Small intestine (tissue), 7 donors: ENCODE measurements around the gene NIPAL3. TPM values are rescaled to one million over a fixed set of nuclear protein-coding genes. Genes with fewer than 3 reads are reported as not detected.

Source experiments
- DNase-seq, 2 donors: peaks; one replicate each; pipeline versions ENCODE4 v3.0.0 to v3.0.0-alpha.2; 2013
- FAIRE-seq: peaks from 2 replicates; lab custom pipeline; 2012; peaks lifted over from hg19 to GRCh38; lab: Jason Lieb, UNC
- H3K27ac ChIP-seq, 3 donors: one replicate each; pipeline ENCODE4 v1.5.1; 2013; ENCODE audit warnings: low read length in 2 of 3, mild to moderate bottlenecking in 2 of 3, control low read depth in 1 of 3, inconsistent platforms in 1 of 3, low read depth in 1 of 3, moderate library complexity in 1 of 3
- H3K27me3 ChIP-seq, 3 donors: one replicate each; pipeline ENCODE4 v1.6.1; 2013; ENCODE audit warnings: low read length in 3 of 3, inconsistent platforms in 1 of 3; ENCODE audit not compliant: control insufficient read depth in 3 of 3, insufficient read depth in 3 of 3
- H3K36me3 ChIP-seq, 3 donors: one replicate each; pipeline ENCODE4 v1.6.1; 2013; ENCODE audit warnings: low read length in 3 of 3, inconsistent platforms in 1 of 3, low read depth in 1 of 3, mild to moderate bottlenecking in 1 of 3, moderate library complexity in 1 of 3; ENCODE audit not compliant: control insufficient read depth in 3 of 3, insufficient read depth in 2 of 3
- H3K4me1 ChIP-seq, 3 donors: one replicate each; pipeline ENCODE4 v1.6.1; 2013; ENCODE audit warnings: low read length in 2 of 3, inconsistent platforms in 1 of 3, low read depth in 1 of 3, mild to moderate bottlenecking in 1 of 3, moderate library complexity in 1 of 3; ENCODE audit not compliant: control insufficient read depth in 3 of 3, insufficient read depth in 2 of 3
- H3K4me3 ChIP-seq, 3 donors: one replicate each; pipeline ENCODE4 v1.5.1; 2013; ENCODE audit warnings: low read length in 3 of 3, control low read depth in 1 of 3, inconsistent platforms in 1 of 3, low read depth in 1 of 3, mild to moderate bottlenecking in 1 of 3, moderate library complexity in 1 of 3
- H3K9me3 ChIP-seq, 2 donors: one replicate each; pipeline ENCODE4 v1.6.1; 2013; ENCODE audit warnings: low read depth in 1 of 2, low read length in 1 of 2; ENCODE audit not compliant: control insufficient read depth in 2 of 2, insufficient read depth in 1 of 2
- WGBS, 3 donors: extraction: QIAGEN DNeasy Blood & Tissue Kit; methylation state at CpG; one replicate each; pipeline ENCODE4 v1.1.7; 2013; 5-methylcytosine and 5-hydroxymethylcytosine counted together
- polyA plus RNA-seq, 4 donors: library from polyadenylated mRNA; stranded (reverse) in 3 of 4; unstranded in 1 of 4; fragments of 200-250 nt in 3 of 4; fragments of 120-200 nt in 1 of 4; gene quantifications; one replicate each; pipeline versions ENCODE4 v1.2.1 to v1.2.3, GENCODE V29; 2013
- donor health status: healthy with polysubstance abuse.
- donor health status: control.
- donor health status: control.
- donor health status: Bipolar disorder and iron deficiency.
- donor health status: healthy.

The NIPAL3 gene
- polyA plus RNA-seq, 4 donors = 4.9 to 16.4 (median 13.3) TPM

GRCh38 chr1:24472527-24473251 lies 57.1 kb downstream of the NIPAL3 start:
- no peaks in the 10 kb centered on the region for H3K9me3 ChIP-seq
- H3K4me1 ChIP-seq = peaks cover 0 to 25% (median 1%) of the 10 kb centered on the region in 3 donors
- 77 to 86% (median 85%) methylated on average over 11 of the region's 11 CpGs for WGBS, 3 donors
- H3K36me3 ChIP-seq = peaks cover 0 to 8% (median 0%) of the 10 kb centered on the region in 3 donors
- no peaks in the 10 kb centered on the region for H3K27me3 ChIP-seq
- DNase-seq (peak in 1 of 2 donors; percentile 49), FAIRE-seq (no peak)
- H3K27ac ChIP-seq = no peak overlapping the region
- no peak overlapping the region for H3K4me3 ChIP-seq

- peaks cover 0 to 2% (median 0%) of the 10 kb centered on the region in 3 donors for H3K36me3 ChIP-seq
- FAIRE-seq = no peak
- no peak for DNase-seq
- H3K27ac ChIP-seq = no peak overlapping the region
- no peaks in the 10 kb centered on the region for H3K9me3 ChIP-seq
- no peak overlapping the region for H3K4me3 ChIP-seq
- H3K27me3 ChIP-seq = no peaks in the 10 kb centered on the region
- peaks cover 0 to 25% (median 1%) of the 10 kb centered on the region in 3 donors for H3K4me1 ChIP-seq
Measured at GRCh38 chr1:24474193-24474592, 58.6 kb downstream of the NIPAL3 start.

- FAIRE-seq (no peak), DNase-seq (no peak)
- no peaks in the 10 kb centered on the region for H3K9me3 ChIP-seq
- peaks cover 0 to 25% (median 1%) of the 10 kb centered on the region in 3 donors for H3K4me1 ChIP-seq
- no peaks in the 10 kb centered on the region for H3K27me3 ChIP-seq
- peaks cover 0 to 2% (median 0%) of the 10 kb centered on the region in 3 donors for H3K36me3 ChIP-seq
- WGBS, 3 donors = 61 to 68% (median 68%) methylated on average over 4 of the region's 4 CpGs
- peak overlapping the region in 1 of 3 donors; percentile 74 for H3K27ac ChIP-seq
- no peak overlapping the region for H3K4me3 ChIP-seq
Measured at GRCh38 chr1:24475700-24476099, 60.1 kb downstream of the NIPAL3 start.

- no peaks in the 10 kb centered on the region for H3K9me3 ChIP-seq
- no peaks in the 10 kb centered on the region for H3K27me3 ChIP-seq
- peak overlapping the region in 1 of 3 donors; percentile 74 for H3K27ac ChIP-seq
- H3K36me3 ChIP-seq = no peaks in the 10 kb centered on the region
- DNase-seq (peak; percentile 16 to 53), FAIRE-seq (no peak)
- 10 to 41% (median 38%) methylated on average over 2 of the region's 2 CpGs for WGBS, 3 donors
- H3K4me3 ChIP-seq = no peak overlapping the region
- H3K4me1 ChIP-seq = peaks cover 0 to 25% (median 1%) of the 10 kb centered on the region in 3 donors
Measured at GRCh38 chr1:24476571-24476970, 61.0 kb downstream of the NIPAL3 start.

GRCh38 chr1:24477309-24477708 lies 61.7 kb downstream of the NIPAL3 start:
- WGBS, 3 donors = 79 to 84% (median 80%) methylated on average over 4 of the region's 4 CpGs
- DNase-seq = peak in 1 of 2 donors; percentile 62
- Histone ChIP-seq H3K4me1 (peaks cover 0 to 25% (median 1%) of the 10 kb centered on the region in 3 donors), H3K9me3 (no peaks in the 10 kb centered on the region), H3K27me3 (no peaks in the 10 kb centered on the region), H3K27ac (peak overlapping the region in 1 of 3 donors; percentile 67), H3K36me3 (no peaks in the 10 kb centered on the region), H3K4me3 (no peak overlapping the region)
- no peak for FAIRE-seq

- 57 to 89% (median 61%) methylated on average over 2 of the region's 2 CpGs for WGBS, 3 donors
- no peaks in the 10 kb centered on the region for H3K9me3 ChIP-seq
- H3K36me3 ChIP-seq = no peaks in the 10 kb centered on the region
- peak overlapping the region in 1 of 3 donors; percentile 68 for H3K27ac ChIP-seq
- H3K4me3 ChIP-seq = no peak overlapping the region
- DNase-seq = peak in 1 of 2 donors; percentile 13
- H3K27me3 ChIP-seq = no peaks in the 10 kb centered on the region
- FAIRE-seq = no peak
- H3K4me1 ChIP-seq = peaks cover 0 to 12% (median 0%) of the 10 kb centered on the region in 3 donors
Measured at GRCh38 chr1:24481101-24481500, 65.5 kb downstream of the NIPAL3 start.

- WGBS, 3 donors = 86 to 87% (median 86%) methylated on average over 16 of the region's 16 CpGs
- Histone ChIP-seq H3K36me3 (no peaks in the 10 kb centered on the region), H3K4me1 (peaks cover 0 to 6% (median 0%) of the 10 kb centered on the region in 3 donors), H3K4me3 (no peak overlapping the region), H3K27me3 (no peaks in the 10 kb centered on the region), H3K27ac (peak overlapping the region in 1 of 3 donors; percentile 66), H3K9me3 (no peaks in the 10 kb centered on the region)
- FAIRE-seq = no peak
- peak in 1 of 2 donors; percentile 26 for DNase-seq
Measured at GRCh38 chr1:24481843-24482610, 66.4 kb downstream of the NIPAL3 start.

GRCh38 chr1:24483441-24483840 lies 67.8 kb downstream of the NIPAL3 start:
- WGBS, 3 donors = 81 to 96% (median 86%) methylated on average over 5 of the region's 5 CpGs

More at GRCh38 chr1:24483441-24483840, 67.8 kb downstream of the NIPAL3 start:
- DNase-seq (no peak), FAIRE-seq (no peak)
- no peaks in the 10 kb centered on the region for H3K36me3 ChIP-seq
- no peaks in the 10 kb centered on the region for H3K4me1 ChIP-seq
- H3K9me3 ChIP-seq = no peaks in the 10 kb centered on the region
- H3K27me3 ChIP-seq = no peaks in the 10 kb centered on the region
- no peak overlapping the region for H3K4me3 ChIP-seq
- no peak overlapping the region for H3K27ac ChIP-seq
